SK-N-SH (cell line): ENCODE measurements around the gene LMBR1. TPM values are rescaled to one million over a fixed set of nuclear protein-coding genes. Genes with fewer than 3 reads are reported as not detected.

Experiments
- CTCF ChIA-PET: fragments of 300-600, 350-600 bp; formaldehyde crosslinking; extraction: SDS; loops from one replicate; lab custom pipeline; 2021; lab: Yijun Ruan, JAX
- POLR2A ChIA-PET: fragments of 350-600 bp; sonication (Branson Sonifier 250); formaldehyde crosslinking; extraction: SDS; loops from one replicate; lab custom pipeline; 2020; ENCODE audit warnings: antibody characterized with exemption, inconsistent platforms; lab: Yijun Ruan, JAX
- DNase-seq: peaks from one replicate; pipeline ENCODE4 v3.0.0; 2012
- H2AFZ ChIP-seq: fragments of 200-600 bp; sonication (generic); 2 replicates; pipeline ENCODE4 v1.8.1; 2016; ENCODE audit warnings: antibody characterized with exemption, mild to moderate bottlenecking, low read depth
- H3F3A ChIP-seq: fragments of 200-600 bp; sonication (generic); replicated peaks from 2 replicates; pipeline ENCODE3; 2016; ENCODE audit warnings: antibody characterized with exemption, mild to moderate bottlenecking; ENCODE audit not compliant: insufficient read depth
- H3K27ac ChIP-seq, 2 experiments: fragments of 200-500 bp in 1 of 2; fragments of 200-600 bp in 1 of 2; sonication (Bioruptor generic) in 1 of 2; sonication (generic), shearing (Covaris generic) in 1 of 2; 2 replicates each; pipeline versions ENCODE4 v1.5.1 to v1.6.1; 2014 to 2016; ENCODE audit warnings: low read depth in 2 of 2, inconsistent platforms in 1 of 2, low read length in 1 of 2, mild to moderate bottlenecking in 1 of 2, mixed read lengths in 1 of 2
- H3K27me3 ChIP-seq: fragments of 200-600 bp; sonication (generic), shearing (Covaris generic); 2 replicates; pipeline ENCODE4 v1.6.1; 2016; ENCODE audit warnings: mixed run types; ENCODE audit not compliant: insufficient read depth
- H3K36me3 ChIP-seq, 2 experiments: fragments of 200-500 bp in 1 of 2; fragments of 200-600 bp in 1 of 2; sonication (Bioruptor generic) in 1 of 2; sonication (generic) in 1 of 2; replicated peaks in 1 of 2; 2 replicates each; pipeline versions ENCODE3 to v1.5.1; 2014 to 2016; ENCODE audit warnings: low read length in 1 of 2, mild to moderate bottlenecking in 1 of 2; ENCODE audit not compliant: insufficient read depth in 2 of 2, control insufficient read depth in 1 of 2
- H3K4me1 ChIP-seq, 2 experiments: fragments of 200-500 bp in 1 of 2; fragments of 200-600 bp in 1 of 2; sonication (Bioruptor generic) in 1 of 2; sonication (generic), shearing (Covaris generic) in 1 of 2; 2 replicates each; pipeline versions ENCODE4 v1.5.1 to v1.6.1; 2014 to 2016; ENCODE audit warnings: low read depth in 1 of 2, low read length in 1 of 2, mixed run types in 1 of 2; ENCODE audit not compliant: insufficient read depth in 2 of 2, control insufficient read depth in 1 of 2
- H3K4me2 ChIP-seq: fragments of 200-600 bp; sonication (generic), shearing (Covaris generic); 2 replicates; pipeline ENCODE4 v1.6.1; 2017; ENCODE audit warnings: mixed run types
- H3K4me3 ChIP-seq, 2 experiments: fragments of 200-500 bp in 1 of 2; fragments of 200-600 bp in 1 of 2; sonication (Bioruptor generic) in 1 of 2; sonication (generic), shearing (Covaris generic) in 1 of 2; 2 replicates each; pipeline versions ENCODE4 v1.5.1 to v1.8.1; 2014 to 2016; ENCODE audit warnings: low read depth in 2 of 2, inconsistent platforms in 1 of 2, low read length in 1 of 2, mild to moderate bottlenecking in 1 of 2, mixed read lengths in 1 of 2, moderate library complexity in 1 of 2
- H3K79me2 ChIP-seq: fragments of 200-600 bp; sonication (generic); 2 replicates; pipeline ENCODE4 v1.8.1; 2017; ENCODE audit warnings: mild to moderate bottlenecking; ENCODE audit not compliant: insufficient read depth
- H3K9ac ChIP-seq: fragments of 200-600 bp; sonication (generic); 2 replicates; pipeline ENCODE4 v1.6.1; 2017; ENCODE audit warnings: mixed run types
- H3K9me2 ChIP-seq: fragments of 200-600 bp; sonication (generic); 2 replicates; pipeline ENCODE4 v1.6.1; 2017; ENCODE audit warnings: mixed run types
- H3K9me3 ChIP-seq: fragments of 200-600 bp; sonication (generic); 2 replicates; pipeline ENCODE4 v1.6.1; 2017; ENCODE audit warnings: mixed run types, mild to moderate bottlenecking, moderate library complexity
- H4K20me1 ChIP-seq: fragments of 200-600 bp; sonication (generic); 2 replicates; pipeline ENCODE4 v1.6.1; 2017; ENCODE audit warnings: mild to moderate bottlenecking, mixed run types; ENCODE audit not compliant: insufficient read depth
- CHD2 ChIP-seq: fragments of 150-350 bp; IDR thresholded peaks from 2 replicates; pipeline ENCODE4 v1.6.1; 2018; ENCODE audit warnings: low read length; ENCODE audit not compliant: partially characterized antibody
- CTCF ChIP-seq: fragments of 200-600 bp; sonication (generic); IDR thresholded peaks from 2 replicates; pipeline ENCODE4 v1.6.1; 2017; ENCODE audit warnings: antibody characterized with exemption, mild to moderate bottlenecking, moderate library complexity
- EP300 ChIP-seq, 2 experiments: IDR thresholded peaks; 2 replicates each; pipeline versions ENCODE4 v1.4.0 to v1.6.1; 2012; ENCODE audit warnings: borderline replicate concordance in 1 of 2, low read depth in 1 of 2, low read length in 1 of 2
- FOSL2 ChIP-seq: IDR thresholded peaks from 2 replicates; pipeline ENCODE4 v1.4.0; 2012; ENCODE audit warnings: low read depth, mild to moderate bottlenecking, moderate library complexity, borderline replicate concordance
- FOXJ3 ChIP-seq: sonication (generic); formaldehyde crosslinking; IDR thresholded peaks from 2 replicates; pipeline ENCODE4 v1.5.1; 2020; ENCODE audit warnings: mild to moderate bottlenecking, missing genetic modification reagents
- FOXM1 ChIP-seq: IDR thresholded peaks from 2 replicates; pipeline ENCODE4 v1.4.0; 2012; ENCODE audit warnings: low read depth, mild to moderate bottlenecking
- IRF3 ChIP-seq: fragments of 150-350 bp; IDR thresholded peaks from 2 replicates; pipeline ENCODE4 v1.6.1; 2016; ENCODE audit warnings: mild to moderate bottlenecking, low read depth, low read length
- PBX3 ChIP-seq: IDR thresholded peaks from 2 replicates; pipeline ENCODE4; 2012
- POLR2AphosphoS5 ChIP-seq: IDR thresholded peaks from 2 replicates; pipeline ENCODE4 v1.6.1; 2012; ENCODE audit warnings: low read depth, low read length
- RAD21 ChIP-seq: IDR thresholded peaks from 2 replicates; pipeline ENCODE4 v1.6.1; 2012; ENCODE audit warnings: mild to moderate bottlenecking, low read length
- RCOR1 ChIP-seq: fragments of 150-350 bp; IDR thresholded peaks from 2 replicates; pipeline ENCODE4 v1.6.1; 2017; ENCODE audit warnings: antibody characterized with exemption, low read length
- RXRA ChIP-seq: IDR thresholded peaks from 2 replicates; pipeline ENCODE4 v1.4.0; 2012; ENCODE audit warnings: low read depth, mild to moderate bottlenecking, borderline replicate concordance
- SIN3A ChIP-seq: IDR thresholded peaks from 2 replicates; pipeline ENCODE4 v1.6.1; 2012; ENCODE audit warnings: low read depth, mild to moderate bottlenecking, low read length, moderate library complexity, borderline replicate concordance
- TEAD4 ChIP-seq: IDR thresholded peaks from 2 replicates; pipeline ENCODE4 v1.4.0; 2012; ENCODE audit warnings: mild to moderate bottlenecking, borderline replicate concordance; ENCODE audit not compliant: insufficient read depth
- YY1 ChIP-seq: IDR thresholded peaks from 2 replicates; pipeline ENCODE4 v1.4.0; 2012; ENCODE audit warnings: low read depth, mild to moderate bottlenecking
- WGBS: methylation state at CpG from one replicate; pipeline ENCODE4 v1.1.6; 2017; ENCODE audit warnings: low lambda C conversion rate; 5-methylcytosine and 5-hydroxymethylcytosine counted together
- polyA plus RNA-seq, 3 experiments: library from polyadenylated mRNA; depleted of rRNA; stranded (reverse); fragments of >200 nt; gene quantifications; 2 replicates each; pipeline ENCODE4 v1.2.3, GENCODE V29; 2012

The LMBR1 gene
- polyA plus RNA-seq, 1 of the 3 experiments (the other 2 are of a cell fraction): 24.6 TPM

GRCh38 chr7:156661637-156662036 lies 231.3 kb downstream of the LMBR1 start (continued):
- TF ChIP-seq CHD2: no peak
- TF ChIP-seq YY1: no peak
- no peak for TF ChIP-seq POLR2AphosphoS5
- TF ChIP-seq FOXM1: no peak
- no peak for TF ChIP-seq RXRA
- TF ChIP-seq TEAD4: no peak
- no peak for TF ChIP-seq FOXJ3 (CRISPR knock-in tag)
- TF ChIP-seq CTCF: no peak
- TF ChIP-seq PBX3: no peak
- no peak for TF ChIP-seq EP300 (IDR thresholded peaks at IDR 0.05; ENCODE audit: borderline replicate concordance in 1 of 2, low read depth in 1 of 2, low read length in 1 of 2)

- Histone ChIP-seq H3K9ac (no peak overlapping the region), H3K4me2 (no peak overlapping the region), H3F3A (no peaks in the 10 kb centered on the region), H3K4me1 (peaks cover 0 to 4% of the 10 kb centered on the region in 2 experiments; a peak in 1 of 4 replicates), H2AFZ (no peak overlapping the region), H4K20me1 (no peaks in the 10 kb centered on the region), H3K27ac (no peak overlapping the region), H3K4me3 (no peak overlapping the region), H3K27me3 (no peaks in the 10 kb centered on the region), H3K9me3 (no peaks in the 10 kb centered on the region), H3K9me2 (no peaks in the 10 kb centered on the region), H3K79me2 (no peaks in the 10 kb centered on the region), H3K36me3 (peaks cover 0 to 2% of the 10 kb centered on the region in 2 experiments)
- DNase-seq: no peak
- 95% methylated on average over 11 of the region's 11 CpGs for WGBS
- ChIA-PET CTCF (no interaction called here), POLR2A (no interaction called here)
- TF ChIP-seq RXRA (no peak), RCOR1 (no peak), FOSL2 (no peak), EP300 (IDR thresholded peaks at IDR 0.05; ENCODE audit: borderline replicate concordance in 1 of 2, low read depth in 1 of 2, low read length in 1 of 2) (no peak), SIN3A (no peak), RAD21 (no peak), YY1 (no peak), CTCF (no peak), IRF3 (no peak)
These were observed 233.0 kb downstream of the LMBR1 start for GRCh38 chr7:156659961-156660360.
